Spleen (tissue), 7 donors: Measurements from ENCODE around the gene TOMM40L.

Experiments used
- POLR2AphosphoS5 ChIP-seq, 3 donors: sonication (generic); formaldehyde crosslinking; IDR thresholded peaks; one replicate each; pipeline ENCODE4 v1.5.1; 2017; ENCODE audit warnings: antibody characterized with exemption in 3 of 3
- TF ChIP-seq, protein P1 (sequence below), 11 experiments: fragments of 200-600 bp in 7 of 11; fragments of 450-650 bp in 4 of 11; sonication (generic) in 4 of 11; IDR thresholded peaks in 8 of 11; conservative IDR thresholded peaks in 3 of 11; 1 replicate in 7 of 11; 2 replicates in 4 of 11; pipeline versions ENCODE4 v1.4.0 to v1.8.0; 2016 to 2021; ENCODE audit warnings: antibody characterized with exemption in 11 of 11, inconsistent platforms in 4 of 11, mild to moderate bottlenecking in 1 of 11
- donor health status: DM: no; HTN: no; CAD: no; lungs with moderate emphysema.
- donor health status: DM: no; HTN: no; CAD: no.
- donor health status: DM: no; HTN: no; CAD: no.

- TF ChIP-seq, protein P1, sequence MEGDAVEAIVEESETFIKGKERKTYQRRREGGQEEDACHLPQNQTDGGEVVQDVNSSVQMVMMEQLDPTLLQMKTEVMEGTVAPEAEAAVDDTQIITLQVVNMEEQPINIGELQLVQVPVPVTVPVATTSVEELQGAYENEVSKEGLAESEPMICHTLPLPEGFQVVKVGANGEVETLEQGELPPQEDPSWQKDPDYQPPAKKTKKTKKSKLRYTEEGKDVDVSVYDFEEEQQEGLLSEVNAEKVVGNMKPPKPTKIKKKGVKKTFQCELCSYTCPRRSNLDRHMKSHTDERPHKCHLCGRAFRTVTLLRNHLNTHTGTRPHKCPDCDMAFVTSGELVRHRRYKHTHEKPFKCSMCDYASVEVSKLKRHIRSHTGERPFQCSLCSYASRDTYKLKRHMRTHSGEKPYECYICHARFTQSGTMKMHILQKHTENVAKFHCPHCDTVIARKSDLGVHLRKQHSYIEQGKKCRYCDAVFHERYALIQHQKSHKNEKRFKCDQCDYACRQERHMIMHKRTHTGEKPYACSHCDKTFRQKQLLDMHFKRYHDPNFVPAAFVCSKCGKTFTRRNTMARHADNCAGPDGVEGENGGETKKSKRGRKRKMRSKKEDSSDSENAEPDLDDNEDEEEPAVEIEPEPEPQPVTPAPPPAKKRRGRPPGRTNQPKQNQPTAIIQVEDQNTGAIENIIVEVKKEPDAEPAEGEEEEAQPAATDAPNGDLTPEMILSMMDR (IDR thresholded peaks at IDR 0.05 in 8 of 11, conservative IDR thresholded peaks at IDR 0.05 in 3 of 11) = no peak
- peak in 2 of 3 donors; percentile 45 to 87 for TF ChIP-seq POLR2AphosphoS5 (IDR thresholded peaks at IDR 0.05)
These were observed 26.9 kb upstream of the TOMM40L start, which contains the start of gene ADAMTS4 for GRCh38 chr1:161198897-161199431.
